Keratinocyte (primary cell): ENCODE results near the gene KLHL21.

Source experiments
- EZH2 ChIP-seq: IDR thresholded peaks from one replicate; pipeline ENCODE4 v1.6.1; 2012; ENCODE audit warnings: inconsistent platforms, mild to moderate bottlenecking, low read length, moderate library complexity
- TF ChIP-seq, protein P1 (sequence below), 3 experiments: IDR thresholded peaks in 1 of 3; conservative IDR thresholded peaks in 1 of 3; optimal IDR thresholded peaks in 1 of 3; 2 replicates in 2 of 3; 3 replicates in 1 of 3; pipeline versions ENCODE3 to v1.5.1; 2011; ENCODE audit warnings: low read length in 3 of 3, mild to moderate bottlenecking in 3 of 3, moderate library complexity in 2 of 3, control low read depth in 1 of 3, inconsistent platforms in 1 of 3; ENCODE audit not compliant: insufficient read depth in 2 of 3; ENCODE audit errors: extremely low read depth in 1 of 3

DNA sequence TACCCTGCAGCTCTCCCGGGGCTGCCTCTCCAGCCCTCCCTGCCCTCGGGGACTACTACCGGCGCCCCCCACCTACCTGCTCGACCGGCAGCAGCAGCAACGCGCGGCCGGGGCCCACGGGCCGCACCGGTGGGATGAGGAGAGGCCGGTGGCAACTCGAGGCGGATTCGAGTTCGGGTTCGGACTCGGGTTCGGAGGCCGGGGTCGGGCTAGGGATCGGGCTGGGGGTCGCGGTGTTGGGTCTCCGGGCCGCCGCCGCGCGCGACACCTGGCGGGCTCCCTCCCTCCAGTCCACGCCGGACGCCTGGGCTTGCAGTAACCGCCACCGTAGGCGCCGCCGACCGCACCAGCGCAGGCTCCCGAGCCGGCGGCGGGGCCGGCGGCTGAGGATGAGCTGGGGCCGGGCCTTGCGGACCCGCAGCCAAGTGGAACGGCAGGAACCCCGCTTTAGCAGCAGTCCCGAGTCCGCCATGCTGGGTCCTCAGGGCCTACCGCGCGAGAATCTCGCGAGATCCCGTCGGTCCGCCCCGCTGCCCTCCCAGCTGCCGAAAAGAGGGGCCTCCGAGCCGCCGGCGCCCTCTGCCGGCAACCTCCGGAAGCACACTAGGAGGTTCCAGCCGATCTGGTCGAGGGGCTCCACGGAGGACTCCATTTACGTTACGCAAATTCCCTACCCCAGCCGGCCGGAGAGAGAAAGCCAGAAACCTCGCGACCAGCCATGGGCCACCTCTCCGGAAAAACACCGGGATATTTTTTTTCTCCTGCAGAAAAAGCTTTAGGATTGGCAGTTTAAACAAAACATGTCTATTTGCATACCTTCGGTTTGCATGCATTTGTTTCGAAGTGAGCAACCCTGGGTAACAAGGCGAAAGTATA, 48.4 kb downstream of the KLHL21 start, which contains the start of gene NOL9:
- TF ChIP-seq, protein P1, sequence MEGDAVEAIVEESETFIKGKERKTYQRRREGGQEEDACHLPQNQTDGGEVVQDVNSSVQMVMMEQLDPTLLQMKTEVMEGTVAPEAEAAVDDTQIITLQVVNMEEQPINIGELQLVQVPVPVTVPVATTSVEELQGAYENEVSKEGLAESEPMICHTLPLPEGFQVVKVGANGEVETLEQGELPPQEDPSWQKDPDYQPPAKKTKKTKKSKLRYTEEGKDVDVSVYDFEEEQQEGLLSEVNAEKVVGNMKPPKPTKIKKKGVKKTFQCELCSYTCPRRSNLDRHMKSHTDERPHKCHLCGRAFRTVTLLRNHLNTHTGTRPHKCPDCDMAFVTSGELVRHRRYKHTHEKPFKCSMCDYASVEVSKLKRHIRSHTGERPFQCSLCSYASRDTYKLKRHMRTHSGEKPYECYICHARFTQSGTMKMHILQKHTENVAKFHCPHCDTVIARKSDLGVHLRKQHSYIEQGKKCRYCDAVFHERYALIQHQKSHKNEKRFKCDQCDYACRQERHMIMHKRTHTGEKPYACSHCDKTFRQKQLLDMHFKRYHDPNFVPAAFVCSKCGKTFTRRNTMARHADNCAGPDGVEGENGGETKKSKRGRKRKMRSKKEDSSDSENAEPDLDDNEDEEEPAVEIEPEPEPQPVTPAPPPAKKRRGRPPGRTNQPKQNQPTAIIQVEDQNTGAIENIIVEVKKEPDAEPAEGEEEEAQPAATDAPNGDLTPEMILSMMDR (optimal IDR thresholded peaks at IDR 0.05 in 1 of 3, IDR thresholded peaks at IDR 0.05 in 1 of 3, conservative IDR thresholded peaks at IDR 0.05 in 1 of 3; ENCODE audit: extremely low read depth in 1 of 3, insufficient read depth in 2 of 3, low read length in 3 of 3) = peak; percentile 83 to 99 (median 87)
- TF ChIP-seq EZH2 = no peak
